GM12878 (cell line): ENCODE results near the gene TRAIP.

Experiments used
- NFXL1 ChIP-seq: fragments of 450-650 bp; IDR thresholded peaks from 2 replicates; pipeline ENCODE4 v1.6.1; 2017; ENCODE audit warnings: antibody characterized with exemption, mild to moderate bottlenecking, borderline replicate concordance
- POLR2A ChIP-seq: IDR thresholded peaks from 2 replicates; pipeline ENCODE4 v1.6.1; 2011; ENCODE audit warnings: low read depth, mild to moderate bottlenecking, low read length

DNA sequence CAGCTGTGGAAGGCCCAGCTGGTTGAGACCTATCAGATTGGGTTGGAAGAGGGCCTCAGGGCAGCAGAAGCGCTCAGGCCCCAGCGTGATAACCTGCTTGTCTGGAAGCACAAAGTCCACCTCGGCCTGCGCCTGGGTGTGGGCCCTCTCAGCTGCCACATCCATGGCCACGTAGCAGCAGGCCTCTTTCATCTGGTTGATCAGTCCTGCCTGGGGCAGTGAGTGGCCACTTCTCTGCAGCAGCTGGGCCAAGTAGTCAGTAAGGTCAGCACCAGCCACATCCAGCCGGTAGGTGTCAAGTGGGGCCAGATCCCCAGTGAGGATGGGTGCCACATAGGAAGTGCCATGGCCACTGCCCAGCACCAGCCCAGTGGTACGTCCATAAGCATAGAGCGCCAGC is 17.3 kb upstream of the TRAIP start:
- TF ChIP-seq POLR2A (no peak), NFXL1 (no peak)
